Ishikawa (cell line): ENCODE data around the gene SLC25A5.

Experiments
- CEBPB ChIP-seq: IDR thresholded peaks from 2 replicates; pipeline ENCODE4 v1.6.1; 2012
- CREB1 ChIP-seq: IDR thresholded peaks from 2 replicates; pipeline ENCODE4 v1.6.1; 2012; ENCODE audit warnings: low read depth
- EGR1 ChIP-seq: IDR thresholded peaks from 2 replicates; pipeline ENCODE4 v1.6.1; 2012
- EP300 ChIP-seq: IDR thresholded peaks from 2 replicates; pipeline ENCODE4 v1.6.1; 2012; ENCODE audit warnings: borderline replicate concordance
- FOXM1 ChIP-seq: IDR thresholded peaks from 2 replicates; pipeline ENCODE4 v1.6.1; 2012; ENCODE audit warnings: low read depth, borderline replicate concordance
- TAF1 ChIP-seq: IDR thresholded peaks from 2 replicates; pipeline ENCODE4 v1.6.1; 2012; ENCODE audit warnings: low read depth, mild to moderate bottlenecking
- TCF12 ChIP-seq: IDR thresholded peaks from 2 replicates; pipeline ENCODE4 v1.6.1; 2012; ENCODE audit warnings: low read depth
- YY1 ChIP-seq: IDR thresholded peaks from 2 replicates; pipeline ENCODE4 v1.6.1; 2012; ENCODE audit warnings: low read depth
- TF ChIP-seq, protein P1 (sequence below): IDR thresholded peaks from 2 replicates; pipeline ENCODE4 v1.6.1; 2012
- TF ChIP-seq, protein P2 (sequence below): IDR thresholded peaks from 2 replicates; pipeline ENCODE4 v1.6.1; 2012; ENCODE audit warnings: low read depth, mild to moderate bottlenecking
- TF ChIP-seq, protein P3 (sequence below): IDR thresholded peaks from 2 replicates; pipeline ENCODE4 v1.6.1; 2012

DNA sequence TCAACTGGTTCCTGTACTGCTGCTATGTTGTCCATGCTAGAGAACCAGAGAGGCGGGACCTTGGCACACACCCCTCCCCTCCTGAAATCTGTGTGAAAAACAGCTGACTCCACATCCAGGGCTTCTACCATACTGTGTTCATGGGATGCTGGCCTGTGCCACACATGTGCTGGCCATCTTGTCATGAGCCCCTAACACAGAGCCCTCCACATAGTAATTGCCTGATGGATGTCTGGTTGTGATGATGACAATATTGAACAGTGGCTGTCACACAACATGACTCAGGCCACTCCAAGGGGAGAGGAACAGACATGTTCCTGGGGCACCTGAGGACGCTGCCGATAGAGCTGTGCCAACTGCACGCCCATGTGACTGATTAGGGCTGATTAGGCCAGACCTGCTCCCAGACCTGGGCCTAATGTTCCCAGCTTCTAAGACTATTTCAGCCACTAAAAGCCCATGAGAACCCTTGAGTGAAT, 13.1 kb downstream of the SLC25A5 start:
- TF ChIP-seq TAF1 (no peak), EP300 (no peak), FOXM1 (no peak), TCF12 (no peak), YY1 (no peak), CEBPB (no peak), EGR1 (no peak), CREB1 (no peak)
- TF ChIP-seq, protein P1, sequence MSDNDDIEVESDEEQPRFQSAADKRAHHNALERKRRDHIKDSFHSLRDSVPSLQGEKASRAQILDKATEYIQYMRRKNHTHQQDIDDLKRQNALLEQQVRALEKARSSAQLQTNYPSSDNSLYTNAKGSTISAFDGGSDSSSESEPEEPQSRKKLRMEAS, result no peak
- TF ChIP-seq, protein P2, sequence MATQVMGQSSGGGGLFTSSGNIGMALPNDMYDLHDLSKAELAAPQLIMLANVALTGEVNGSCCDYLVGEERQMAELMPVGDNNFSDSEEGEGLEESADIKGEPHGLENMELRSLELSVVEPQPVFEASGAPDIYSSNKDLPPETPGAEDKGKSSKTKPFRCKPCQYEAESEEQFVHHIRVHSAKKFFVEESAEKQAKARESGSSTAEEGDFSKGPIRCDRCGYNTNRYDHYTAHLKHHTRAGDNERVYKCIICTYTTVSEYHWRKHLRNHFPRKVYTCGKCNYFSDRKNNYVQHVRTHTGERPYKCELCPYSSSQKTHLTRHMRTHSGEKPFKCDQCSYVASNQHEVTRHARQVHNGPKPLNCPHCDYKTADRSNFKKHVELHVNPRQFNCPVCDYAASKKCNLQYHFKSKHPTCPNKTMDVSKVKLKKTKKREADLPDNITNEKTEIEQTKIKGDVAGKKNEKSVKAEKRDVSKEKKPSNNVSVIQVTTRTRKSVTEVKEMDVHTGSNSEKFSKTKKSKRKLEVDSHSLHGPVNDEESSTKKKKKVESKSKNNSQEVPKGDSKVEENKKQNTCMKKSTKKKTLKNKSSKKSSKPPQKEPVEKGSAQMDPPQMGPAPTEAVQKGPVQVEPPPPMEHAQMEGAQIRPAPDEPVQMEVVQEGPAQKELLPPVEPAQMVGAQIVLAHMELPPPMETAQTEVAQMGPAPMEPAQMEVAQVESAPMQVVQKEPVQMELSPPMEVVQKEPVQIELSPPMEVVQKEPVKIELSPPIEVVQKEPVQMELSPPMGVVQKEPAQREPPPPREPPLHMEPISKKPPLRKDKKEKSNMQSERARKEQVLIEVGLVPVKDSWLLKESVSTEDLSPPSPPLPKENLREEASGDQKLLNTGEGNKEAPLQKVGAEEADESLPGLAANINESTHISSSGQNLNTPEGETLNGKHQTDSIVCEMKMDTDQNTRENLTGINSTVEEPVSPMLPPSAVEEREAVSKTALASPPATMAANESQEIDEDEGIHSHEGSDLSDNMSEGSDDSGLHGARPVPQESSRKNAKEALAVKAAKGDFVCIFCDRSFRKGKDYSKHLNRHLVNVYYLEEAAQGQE, result no peak
- TF ChIP-seq, protein P3, sequence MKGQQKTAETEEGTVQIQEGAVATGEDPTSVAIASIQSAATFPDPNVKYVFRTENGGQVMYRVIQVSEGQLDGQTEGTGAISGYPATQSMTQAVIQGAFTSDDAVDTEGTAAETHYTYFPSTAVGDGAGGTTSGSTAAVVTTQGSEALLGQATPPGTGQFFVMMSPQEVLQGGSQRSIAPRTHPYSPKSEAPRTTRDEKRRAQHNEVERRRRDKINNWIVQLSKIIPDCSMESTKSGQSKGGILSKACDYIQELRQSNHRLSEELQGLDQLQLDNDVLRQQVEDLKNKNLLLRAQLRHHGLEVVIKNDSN, result no peak
